ENCODE measurements around the gene INO80C. TPM values are rescaled to one million over a fixed set of nuclear protein-coding genes. Genes with fewer than 3 reads are reported as not detected.

The INO80C gene
- total RNA-seq, 4 donors from 2014 or later = 2.8 to 11.9 (median 7.4) TPM

DNA sequence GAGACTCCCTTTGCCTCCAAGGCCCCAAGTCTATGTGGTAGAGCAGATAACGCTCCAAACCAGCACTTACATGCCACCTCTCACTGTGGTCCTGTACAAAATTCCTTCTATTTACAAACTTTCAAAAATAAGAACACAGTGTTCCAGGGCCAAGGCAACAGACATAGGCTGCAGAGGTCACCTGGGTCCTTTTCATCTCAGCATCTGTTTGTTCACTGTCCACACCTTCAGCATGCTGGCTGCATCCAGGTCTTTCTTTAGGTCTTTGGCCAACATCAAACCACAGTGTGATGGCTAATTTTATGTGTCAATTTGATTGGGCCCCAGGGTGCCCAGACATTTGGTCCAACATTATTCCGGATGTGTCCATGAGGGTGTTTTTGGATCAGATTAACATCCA is 20.0 kb upstream of the INO80C start:
- TF ChIP-seq CTCF (IDR thresholded peaks at IDR 0.05; ENCODE audit: low read depth) = no peak

GRCh38 chr18:35516789-35517188 is 19.0 kb upstream of the INO80C start:
- TF ChIP-seq CTCF (IDR thresholded peaks at IDR 0.05; ENCODE audit: low read depth) = no peak

DNA sequence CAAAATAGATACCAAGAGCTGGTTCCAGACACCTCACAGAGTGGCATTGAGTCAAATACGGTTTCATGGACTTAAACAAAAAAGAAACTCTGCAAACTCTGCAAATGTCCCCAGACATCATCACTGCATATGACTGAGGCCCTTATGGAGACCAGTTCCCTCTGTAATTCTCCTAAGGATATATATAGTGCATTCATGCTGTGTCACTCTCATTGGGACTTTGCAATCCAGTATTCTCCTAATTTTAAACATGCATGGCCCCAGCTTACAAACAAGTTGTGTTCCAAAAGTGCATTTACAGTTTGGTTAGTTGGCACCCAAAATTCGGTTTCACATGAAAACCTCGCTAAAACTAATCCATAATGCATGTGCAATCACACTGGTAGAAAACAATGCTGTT is 18.6 kb upstream of the INO80C start:
- no peak for TF ChIP-seq CTCF (IDR thresholded peaks at IDR 0.05; ENCODE audit: low read depth)

DNA sequence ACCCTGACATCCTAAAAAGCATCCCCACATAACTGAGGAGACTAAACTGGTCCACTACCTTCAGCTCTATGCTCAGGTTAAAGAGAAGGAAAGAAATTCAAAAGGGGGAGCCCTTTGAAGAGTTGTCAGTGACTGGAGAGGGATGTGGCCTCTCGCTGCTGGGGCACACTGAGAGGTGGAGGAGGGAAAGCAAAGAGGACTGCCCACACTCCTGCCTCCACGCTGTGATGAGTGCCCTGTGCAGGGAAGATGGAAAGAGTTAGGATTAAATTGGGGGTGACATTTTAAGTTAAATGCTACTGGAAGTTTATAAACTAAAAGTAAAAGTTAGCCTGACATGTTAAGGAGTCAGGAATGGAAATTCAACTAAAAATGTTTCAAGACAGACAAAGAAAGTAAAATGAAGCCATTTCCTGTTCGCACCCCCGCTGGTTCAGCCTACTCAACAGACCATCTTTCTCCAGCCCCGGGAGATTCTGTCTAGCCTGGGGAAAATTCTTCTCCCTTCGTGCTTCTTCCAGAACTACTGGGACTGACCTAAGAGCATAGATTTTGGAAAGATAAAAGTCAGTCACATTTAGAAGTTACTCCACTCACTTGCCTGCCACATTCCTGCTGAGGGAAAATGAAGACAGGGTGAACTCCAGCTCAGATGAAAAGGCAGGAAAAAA is 17.8 kb upstream of the INO80C start:
- no peak for TF ChIP-seq CTCF (IDR thresholded peaks at IDR 0.05; ENCODE audit: low read depth)

GRCh38 chr18:35514752-35515459 is 17.1 kb upstream of the INO80C start:
- TF ChIP-seq CTCF (IDR thresholded peaks at IDR 0.05; ENCODE audit: low read depth) = no peak

GRCh38 chr18:35514283-35514682 is 16.5 kb upstream of the INO80C start:
- TF ChIP-seq CTCF (IDR thresholded peaks at IDR 0.05; ENCODE audit: low read depth) = no peak

DNA sequence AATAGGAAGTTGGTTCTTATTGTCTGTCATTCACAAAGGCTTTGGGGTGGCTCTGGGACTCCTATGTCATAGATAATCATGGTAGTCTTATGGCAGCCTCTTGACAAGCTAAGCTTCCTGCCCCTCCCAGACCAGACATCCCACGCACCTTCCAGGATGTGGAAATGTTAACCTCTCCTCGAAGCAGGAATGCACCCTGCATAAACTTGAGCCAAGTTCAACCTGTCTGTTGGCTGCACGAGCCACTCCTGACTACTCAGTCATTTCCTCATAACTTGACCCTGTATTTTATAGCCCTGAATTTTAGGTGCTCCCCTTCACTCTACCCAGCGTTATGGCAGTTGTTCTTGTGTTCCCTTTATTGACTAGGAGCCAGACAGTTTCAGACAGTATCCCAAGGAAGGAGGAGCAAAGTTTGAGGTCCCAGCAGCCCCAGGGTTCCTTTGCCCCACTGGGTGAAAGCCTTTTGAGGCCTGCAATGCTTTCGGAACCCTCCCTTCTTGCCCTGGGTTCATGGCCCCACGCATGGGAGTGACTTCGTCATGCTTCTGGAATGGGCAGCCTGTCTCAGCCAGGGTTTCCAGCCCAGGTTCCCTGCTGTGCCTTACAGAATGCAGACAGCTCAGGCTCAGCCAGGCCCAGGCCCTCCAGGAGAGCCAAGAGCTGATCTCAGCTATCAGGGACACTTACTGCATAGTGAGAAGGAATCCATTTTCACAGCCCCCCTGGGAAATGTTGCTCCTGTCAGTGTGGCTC is 15.6 kb upstream of the INO80C start:
- no peak for TF ChIP-seq CTCF (IDR thresholded peaks at IDR 0.05; ENCODE audit: low read depth)

Measured in subcutaneous adipose tissue (tissue), 4 donors.